Lower leg skin (tissue), 3 donors: ENCODE data around the gene CLPTM1.

ENCODE experiments used
- POLR2A ChIP-seq, 2 donors: fragments of 450-650 bp; IDR thresholded peaks; one replicate each; pipeline ENCODE4 v1.6.1; 2016 to 2017; ENCODE audit warnings: antibody characterized with exemption in 2 of 2, mild to moderate bottlenecking in 1 of 2, moderate library complexity in 1 of 2
- TF ChIP-seq, protein P1 (sequence below), 3 donors: fragments of 450-650 bp; IDR thresholded peaks; one replicate each; pipeline ENCODE4 v1.5.1; 2016; ENCODE audit warnings: antibody characterized with exemption in 3 of 3, mild to moderate bottlenecking in 3 of 3, moderate library complexity in 2 of 3

DNA sequence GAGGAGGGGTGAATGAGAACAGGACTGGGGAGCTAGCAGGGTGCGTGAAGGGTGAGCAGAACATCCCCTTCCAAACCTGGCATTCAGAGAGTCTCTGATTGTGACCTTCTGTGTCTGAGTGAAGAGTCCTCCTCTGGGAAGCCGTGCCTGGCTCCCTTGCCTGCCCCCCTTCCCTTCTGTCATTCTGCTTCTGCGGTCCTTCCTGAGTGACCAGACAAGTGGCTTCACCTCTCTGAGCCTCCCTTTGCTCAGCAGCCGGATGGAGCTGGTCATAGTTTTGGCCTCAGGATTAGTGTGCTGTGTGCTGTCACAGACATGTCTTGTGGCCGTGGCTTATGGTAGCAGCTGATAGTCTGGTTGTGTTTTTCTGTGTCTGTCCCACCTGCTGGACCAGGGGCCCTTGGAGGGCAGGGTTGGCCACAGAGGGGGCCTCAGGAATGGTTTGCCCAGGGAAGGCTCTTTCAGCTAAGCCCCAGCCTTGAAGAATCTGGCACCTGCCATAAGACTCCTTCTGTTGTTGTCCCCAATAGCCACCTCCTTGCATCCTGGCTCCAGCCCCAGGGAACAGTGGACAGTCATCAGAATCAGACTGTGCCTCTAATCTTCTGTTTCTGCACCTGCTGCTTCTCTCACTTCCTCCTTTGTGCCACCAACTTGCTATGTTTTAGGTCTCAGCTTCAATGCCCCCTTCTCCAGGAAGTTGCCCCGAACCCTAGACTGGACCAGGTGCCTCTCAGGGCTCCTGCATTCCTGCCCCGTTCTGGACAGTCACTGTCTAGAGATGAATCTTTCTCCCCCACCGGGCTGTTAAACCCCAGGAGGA, 5.9 kb downstream of the CLPTM1 start:
- no peak for TF ChIP-seq POLR2A (IDR thresholded peaks at IDR 0.05)
- TF ChIP-seq, protein P1, sequence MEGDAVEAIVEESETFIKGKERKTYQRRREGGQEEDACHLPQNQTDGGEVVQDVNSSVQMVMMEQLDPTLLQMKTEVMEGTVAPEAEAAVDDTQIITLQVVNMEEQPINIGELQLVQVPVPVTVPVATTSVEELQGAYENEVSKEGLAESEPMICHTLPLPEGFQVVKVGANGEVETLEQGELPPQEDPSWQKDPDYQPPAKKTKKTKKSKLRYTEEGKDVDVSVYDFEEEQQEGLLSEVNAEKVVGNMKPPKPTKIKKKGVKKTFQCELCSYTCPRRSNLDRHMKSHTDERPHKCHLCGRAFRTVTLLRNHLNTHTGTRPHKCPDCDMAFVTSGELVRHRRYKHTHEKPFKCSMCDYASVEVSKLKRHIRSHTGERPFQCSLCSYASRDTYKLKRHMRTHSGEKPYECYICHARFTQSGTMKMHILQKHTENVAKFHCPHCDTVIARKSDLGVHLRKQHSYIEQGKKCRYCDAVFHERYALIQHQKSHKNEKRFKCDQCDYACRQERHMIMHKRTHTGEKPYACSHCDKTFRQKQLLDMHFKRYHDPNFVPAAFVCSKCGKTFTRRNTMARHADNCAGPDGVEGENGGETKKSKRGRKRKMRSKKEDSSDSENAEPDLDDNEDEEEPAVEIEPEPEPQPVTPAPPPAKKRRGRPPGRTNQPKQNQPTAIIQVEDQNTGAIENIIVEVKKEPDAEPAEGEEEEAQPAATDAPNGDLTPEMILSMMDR (IDR thresholded peaks at IDR 0.05), result no peak
